Endothelial cell (in vitro differentiated cells): ENCODE data around the gene PEX5. TPM values are rescaled to one million over a fixed set of nuclear protein-coding genes. Genes with fewer than 3 reads are reported as not detected.

Source experiments
- DNase-seq: peaks from one replicate; pipeline ENCODE4 v3.0.0; 2021; ENCODE audit warnings: low spot score
- H3K27ac Mint-ChIP-seq: one replicate; pipeline ENCODE4 v1.8.0; 2021; ENCODE audit warnings: mixed read lengths, inconsistent platforms; ENCODE audit not compliant: unreplicated experiment
- H3K27me3 Mint-ChIP-seq: one replicate; pipeline ENCODE4 v1.8.0; 2021; ENCODE audit warnings: mild to moderate bottlenecking, moderate library complexity, mixed read lengths, inconsistent platforms; ENCODE audit not compliant: unreplicated experiment
- H3K36me3 Mint-ChIP-seq: one replicate; pipeline ENCODE4 v1.8.0; 2021; ENCODE audit warnings: mild to moderate bottlenecking, low read depth, mixed read lengths, inconsistent platforms; ENCODE audit not compliant: unreplicated experiment
- H3K4me1 Mint-ChIP-seq: one replicate; pipeline ENCODE4 v1.8.0; 2021; ENCODE audit warnings: mild to moderate bottlenecking, mixed read lengths, inconsistent platforms; ENCODE audit not compliant: unreplicated experiment
- H3K4me3 Mint-ChIP-seq: one replicate; pipeline ENCODE4 v1.8.0; 2021; ENCODE audit warnings: mild to moderate bottlenecking, mixed read lengths, inconsistent platforms; ENCODE audit not compliant: unreplicated experiment
- H3K9me3 Mint-ChIP-seq: one replicate; pipeline ENCODE4 v1.8.0; 2021; ENCODE audit warnings: mixed read lengths, inconsistent platforms; ENCODE audit not compliant: unreplicated experiment
- CTCF ChIP-seq: fragments of 200-600 bp; sonication (generic); IDR thresholded peaks from one replicate; pipeline ENCODE4 v1.5.0; 2021; ENCODE audit warnings: antibody characterized with exemption; ENCODE audit not compliant: unreplicated experiment
- total RNA-seq: library from RNA; stranded (reverse); fragmentation: NEBNext Ultra II Directional; extraction: Animal tissue kit (Norgen Biotek cat#: 25700); gene quantifications from one replicate; pipeline ENCODE4 v1.2.1, GENCODE V29; 2021; ENCODE audit not compliant: unreplicated experiment

The PEX5 gene
- total RNA-seq, 1 donor from 2014 or later, result 22.2 TPM

DNA sequence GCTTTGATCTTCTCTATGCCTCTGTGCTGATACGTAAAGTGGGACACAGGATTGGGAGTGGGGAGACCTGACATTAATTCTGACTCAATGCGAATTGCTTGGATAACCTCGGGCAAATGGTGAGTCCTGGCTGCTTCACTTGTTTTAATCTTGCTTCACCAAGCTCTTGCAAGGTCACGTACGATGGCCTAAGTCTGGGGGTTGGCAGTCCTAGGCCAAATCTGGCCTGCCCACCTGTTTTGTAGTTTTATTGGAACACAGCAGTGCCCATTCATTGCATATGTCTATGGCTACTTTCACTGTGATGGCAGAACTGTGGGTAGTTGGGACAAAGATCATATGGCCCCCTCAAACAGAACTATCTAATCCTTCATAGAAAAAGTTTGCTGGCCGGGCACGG is 45.9 kb upstream of the PEX5 start:
- no peak for TF ChIP-seq CTCF
- no peak overlapping the region for H3K4me3 Mint-ChIP-seq
- no peak for DNase-seq
- no peak overlapping the region for H3K27ac Mint-ChIP-seq
- no peaks in the 10 kb centered on the region for H3K9me3 Mint-ChIP-seq
- peaks cover 3% of the 10 kb centered on the region for H3K27me3 Mint-ChIP-seq
- no peaks in the 10 kb centered on the region for H3K4me1 Mint-ChIP-seq
- peaks cover 53% of the 10 kb centered on the region for H3K36me3 Mint-ChIP-seq

DNA sequence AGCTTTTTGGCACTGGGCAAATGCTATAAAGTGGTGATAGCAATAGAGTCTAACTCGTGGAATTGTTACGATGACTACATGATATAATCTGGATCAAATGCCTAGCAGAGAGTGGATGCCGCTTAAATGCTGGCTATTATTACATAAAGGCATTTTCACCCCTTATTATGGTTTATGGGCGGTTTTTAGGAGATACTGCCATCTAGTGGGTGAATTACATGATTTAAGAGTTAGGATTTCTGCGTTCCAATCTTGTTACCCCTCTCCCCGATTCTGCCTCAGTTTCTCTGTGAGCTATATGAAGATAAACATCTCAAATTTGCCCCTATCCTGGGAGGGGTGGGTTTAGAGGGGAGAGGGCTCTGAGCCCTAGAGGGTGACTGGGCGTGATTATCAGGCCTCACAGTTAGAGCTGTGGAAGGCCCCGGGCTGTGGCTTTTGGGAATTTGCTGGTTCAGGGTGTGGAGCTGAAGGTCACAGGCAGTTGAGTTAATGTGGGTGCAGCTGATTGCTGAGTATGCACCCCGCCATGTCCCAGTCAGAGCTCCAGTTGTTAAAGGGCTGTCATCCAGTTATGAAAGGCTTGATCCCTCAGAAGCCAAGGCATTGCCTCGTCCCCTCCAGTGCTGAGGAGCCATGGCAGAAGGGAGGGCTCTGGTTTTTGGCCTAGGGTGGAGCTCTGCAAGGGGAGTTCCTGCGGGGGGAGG is 44.9 kb upstream of the PEX5 start:
- Mint-ChIP-seq H3K4me3 (no peak overlapping the region), H3K9me3 (no peaks in the 10 kb centered on the region), H3K36me3 (peaks cover 51% of the 10 kb centered on the region), H3K27ac (no peak overlapping the region), H3K27me3 (peaks cover 3% of the 10 kb centered on the region), H3K4me1 (no peaks in the 10 kb centered on the region)
- DNase-seq, result no peak
- peak; percentile 43 for TF ChIP-seq CTCF

- Mint-ChIP-seq H3K36me3 (peaks cover 55% of the 10 kb centered on the region), H3K27me3 (peaks cover 3% of the 10 kb centered on the region), H3K27ac (no peak overlapping the region), H3K9me3 (no peaks in the 10 kb centered on the region), H3K4me1 (peaks cover 8% of the 10 kb centered on the region), H3K4me3 (peak overlapping the region; percentile 21)
- no peak for TF ChIP-seq CTCF
- no peak for DNase-seq
Observed at GRCh38 chr12:7145671-7146070, 43.8 kb upstream of the PEX5 start.

DNA sequence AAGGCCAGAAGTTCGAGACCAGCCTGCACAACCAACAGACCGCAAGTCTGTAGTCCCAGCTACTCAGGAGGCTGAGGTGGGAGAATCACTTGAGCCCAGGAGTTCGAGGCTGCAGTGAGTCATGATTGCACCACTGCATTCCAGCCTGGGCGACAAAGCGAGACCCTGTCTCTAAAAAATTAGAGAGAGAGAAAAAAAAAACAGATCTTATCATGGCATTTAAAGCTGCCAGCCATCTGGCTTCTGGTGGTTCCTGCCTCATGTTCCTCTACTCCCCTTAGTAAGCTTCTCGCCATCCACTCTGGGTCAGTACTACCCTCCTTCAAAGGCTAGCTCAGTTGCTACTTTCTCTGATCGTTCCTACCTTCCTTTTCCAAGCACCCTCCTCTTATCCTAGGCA is 43.3 kb upstream of the PEX5 start:
- no peak for DNase-seq
- Mint-ChIP-seq H3K4me1 (peaks cover 8% of the 10 kb centered on the region), H3K27ac (peak overlapping the region; percentile 9), H3K36me3 (peaks cover 57% of the 10 kb centered on the region), H3K4me3 (no peak overlapping the region), H3K9me3 (no peaks in the 10 kb centered on the region), H3K27me3 (peaks cover 3% of the 10 kb centered on the region)
- no peak for TF ChIP-seq CTCF

GRCh38 chr12:7146906-7147305 is 42.6 kb upstream of the PEX5 start:
- H3K9me3 Mint-ChIP-seq, result no peaks in the 10 kb centered on the region
- peaks cover 8% of the 10 kb centered on the region for H3K4me1 Mint-ChIP-seq
- no peak for DNase-seq
- TF ChIP-seq CTCF, result no peak
- peaks cover 54% of the 10 kb centered on the region for H3K36me3 Mint-ChIP-seq
- H3K27ac Mint-ChIP-seq, result no peak overlapping the region
- H3K4me3 Mint-ChIP-seq, result no peak overlapping the region
- H3K27me3 Mint-ChIP-seq, result peaks cover under 1% of the 10 kb centered on the region
